Epithelial cell of proximal tubule (primary cell): ENCODE data around the gene SORD. TPM values are rescaled to one million over a fixed set of nuclear protein-coding genes. Genes with fewer than 3 reads are reported as not detected.
"Not testable (repeated sequence)": the region's sequence is repeated elsewhere in the genome, so short reads cannot be mapped to it uniquely, and the experiment has no call there.

Experiments
- DNase-seq: peaks from one replicate; pipeline ENCODE4 v3.0.0-alpha.2; 2011; ENCODE audit warnings: low read depth
- H3K4me3 ChIP-seq: 2 replicates; pipeline ENCODE4 v1.5.1; 2011; ENCODE audit warnings: low read depth, mild to moderate bottlenecking, low read length
- CTCF ChIP-seq: conservative IDR thresholded peaks from 2 replicates; pipeline ENCODE4 v1.5.1; 2012; ENCODE audit warnings: low read depth, mild to moderate bottlenecking, low read length
- total RNA-seq: library from RNA; depleted of rRNA; stranded (reverse); fragments of >200 nt; gene quantifications from 2 replicates; pipeline ENCODE4 v1.2.3, GENCODE V29; 2015

SORD gene
- total RNA-seq, 1 donor from 2014 or later, result 32.7 TPM

- no peak for TF ChIP-seq CTCF
- H3K4me3 ChIP-seq, result no peak overlapping the region
- no peak for DNase-seq
Measured at GRCh38 chr15:45009046-45009445, 13.9 kb upstream of the SORD start.

GRCh38 chr15:45015114-45015513 is 7.9 kb upstream of the SORD start:
- not testable (repeated sequence) for DNase-seq, H3K4me3 ChIP-seq

- DNase-seq, H3K4me3 ChIP-seq: not testable (repeated sequence)
Measured at GRCh38 chr15:45020222-45020900, 2.6 kb upstream of the SORD start.

- DNase-seq, H3K4me3 ChIP-seq: not testable (repeated sequence)
Measured at GRCh38 chr15:45020901-45021259, 2.1 kb upstream of the SORD start.

- no peak for DNase-seq
- no peak overlapping the region for H3K4me3 ChIP-seq
- TF ChIP-seq CTCF, result no peak
Measured at GRCh38 chr15:45021348-45021747, 1.6 kb upstream of the SORD start.

GRCh38 chr15:45023659-45024225 is 747 bp downstream of the SORD start:
- DNase-seq, result no peak
- H3K4me3 ChIP-seq, result peak overlapping the region; percentile 73
- TF ChIP-seq CTCF, result no peak

GRCh38 chr15:45024649-45025048 is 1.7 kb downstream of the SORD start:
- DNase-seq, H3K4me3 ChIP-seq: not testable (repeated sequence)

- H3K4me3 ChIP-seq, DNase-seq: not testable (repeated sequence)
Measured at GRCh38 chr15:45025627-45026026, 2.6 kb downstream of the SORD start.

GRCh38 chr15:45026651-45027190 is 3.7 kb downstream of the SORD start:
- H3K4me3 ChIP-seq, result peak overlapping the region; percentile 25
- DNase-seq, result no peak
- TF ChIP-seq CTCF, result no peak

- H3K4me3 ChIP-seq, result peak overlapping the region; percentile 25
- no peak for DNase-seq
- no peak for TF ChIP-seq CTCF
Measured at GRCh38 chr15:45027220-45027619, 4.2 kb downstream of the SORD start.
